Activated CD4-positive, alpha-beta memory T cell treated with anti-CD3 and anti-CD28 coated beads for 36 hours (primary cell): ENCODE measurements around the gene UBE2E1. TPM values are rescaled to one million over a fixed set of nuclear protein-coding genes. Genes with fewer than 3 reads are reported as not detected.

Source experiments
- CTCF ChIA-PET: fragments of 350-600 bp; sonication (Branson Sonifier 250); formaldehyde crosslinking; loops from one replicate; lab custom pipeline; 2021; ENCODE audit warnings: antibody characterized with exemption, inconsistent platforms; lab: Charles Lee
- POLR2A ChIA-PET: fragments of 350-600 bp; sonication (Branson Sonifier 250); formaldehyde crosslinking; loops from one replicate; lab custom pipeline; 2021; ENCODE audit warnings: antibody characterized with exemption; lab: Charles Lee
- DNase-seq: peaks from one replicate; pipeline ENCODE4 v3.0.0-alpha.2; 2020
- H3K27ac Mint-ChIP-seq: one replicate; pipeline ENCODE4 v1.8.0; 2021; ENCODE audit warnings: mixed read lengths
- H3K27me3 Mint-ChIP-seq: one replicate; pipeline ENCODE4 v1.8.0; 2021; ENCODE audit warnings: mixed read lengths
- H3K36me3 Mint-ChIP-seq: one replicate; pipeline ENCODE4 v1.8.0; 2021; ENCODE audit warnings: mixed read lengths
- H3K4me1 Mint-ChIP-seq: one replicate; pipeline ENCODE4 v1.8.0; 2021; ENCODE audit warnings: low read depth, mixed read lengths
- H3K4me3 Mint-ChIP-seq: one replicate; pipeline ENCODE4 v1.8.0; 2021; ENCODE audit warnings: mild to moderate bottlenecking, mixed read lengths
- H3K9me3 Mint-ChIP-seq: one replicate; pipeline ENCODE4 v1.8.0; 2021; ENCODE audit warnings: mixed read lengths
- intact Hi-C: fragments of 100-400 bp; cut with micrococcal nuclease; formaldehyde crosslinking; loops from one replicate; pipeline ENCODE4 v1.15.1; 2023
- total RNA-seq, 2 experiments: library from RNA; stranded (reverse); gene quantifications; one replicate each; pipeline ENCODE4 v1.2.3, GENCODE V29; 2021

Gene UBE2E1
- total RNA-seq, 2 experiments from 2014 or later, result 82.8 to 84.8 TPM

DNA sequence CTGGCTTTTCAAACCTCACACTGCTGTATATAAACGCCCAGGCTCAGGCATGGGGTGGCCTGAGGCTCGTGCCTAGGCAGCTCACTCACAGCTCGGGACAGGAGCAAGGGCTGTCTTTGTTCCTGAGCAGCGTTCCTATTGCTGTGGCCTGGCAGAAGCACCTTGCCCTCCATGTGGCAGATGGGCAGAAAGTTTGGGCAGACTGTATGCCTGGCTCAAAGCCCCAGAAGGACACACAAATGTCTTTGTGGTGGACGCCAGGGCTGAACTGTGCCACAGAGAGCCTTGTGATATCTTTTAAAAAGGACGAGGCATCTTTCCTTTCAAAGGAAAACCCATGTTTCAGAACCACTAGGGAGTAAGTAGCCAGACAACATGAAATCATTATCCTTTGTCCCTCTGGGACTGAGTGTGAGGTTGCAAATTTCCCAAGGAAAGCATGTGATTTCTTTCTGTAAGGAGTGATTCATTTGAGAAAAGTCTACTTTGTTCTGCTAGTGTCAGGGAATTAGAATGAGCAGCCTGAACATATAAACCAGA, 29.3 kb upstream of the UBE2E1 start:
- POLR2A ChIA-PET, result no interaction called here
- intact Hi-C loops, result no loop called here
- Mint-ChIP-seq H3K9me3 (no peaks in the 10 kb centered on the region), H3K27ac (no peak overlapping the region), H3K36me3 (no peaks in the 10 kb centered on the region), H3K4me1 (no peaks in the 10 kb centered on the region), H3K27me3 (peaks cover 9% of the 10 kb centered on the region), H3K4me3 (no peak overlapping the region)
- no peak for DNase-seq
- CTCF ChIA-PET, result no interaction called here

- H3K4me3 Mint-ChIP-seq, result no peak overlapping the region
- DNase-seq, result no peak
- no peak overlapping the region for H3K27ac Mint-ChIP-seq
- intact Hi-C loops, result no loop called here
- ChIA-PET CTCF (no interaction called here), POLR2A (no interaction called here)
- H3K9me3 Mint-ChIP-seq, result no peaks in the 10 kb centered on the region
- H3K36me3 Mint-ChIP-seq, result no peaks in the 10 kb centered on the region
- H3K4me1 Mint-ChIP-seq, result no peaks in the 10 kb centered on the region
- peaks cover 13% of the 10 kb centered on the region for H3K27me3 Mint-ChIP-seq
Observed at GRCh38 chr3:23778446-23778845, 27.3 kb upstream of the UBE2E1 start.

DNA sequence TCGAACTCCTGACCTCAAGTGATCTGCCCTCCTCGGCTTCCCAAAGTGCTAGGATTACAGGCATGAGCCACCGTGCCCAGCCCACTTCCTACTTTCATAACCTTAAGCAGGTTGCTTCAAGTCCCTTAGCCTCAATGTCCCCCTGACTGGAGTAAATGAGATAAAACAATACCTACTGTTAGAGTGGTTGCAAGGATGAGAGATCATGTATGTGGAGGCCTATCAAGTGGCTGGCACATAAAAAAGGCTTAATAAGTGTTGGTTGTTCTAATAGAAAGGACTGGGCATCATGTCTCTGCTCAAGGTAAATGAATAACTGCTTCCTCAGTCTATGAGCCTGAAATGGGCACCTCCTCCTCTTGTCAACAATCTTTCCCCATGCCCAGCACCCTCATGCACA, 25.9 kb upstream of the UBE2E1 start:
- Mint-ChIP-seq H3K4me3 (no peak overlapping the region), H3K4me1 (no peaks in the 10 kb centered on the region), H3K27me3 (peaks cover 13% of the 10 kb centered on the region), H3K27ac (no peak overlapping the region), H3K9me3 (no peaks in the 10 kb centered on the region), H3K36me3 (no peaks in the 10 kb centered on the region)
- intact Hi-C loops, result no loop called here
- CTCF ChIA-PET, result no interaction called here
- POLR2A ChIA-PET, result no interaction called here
- no peak for DNase-seq

DNA sequence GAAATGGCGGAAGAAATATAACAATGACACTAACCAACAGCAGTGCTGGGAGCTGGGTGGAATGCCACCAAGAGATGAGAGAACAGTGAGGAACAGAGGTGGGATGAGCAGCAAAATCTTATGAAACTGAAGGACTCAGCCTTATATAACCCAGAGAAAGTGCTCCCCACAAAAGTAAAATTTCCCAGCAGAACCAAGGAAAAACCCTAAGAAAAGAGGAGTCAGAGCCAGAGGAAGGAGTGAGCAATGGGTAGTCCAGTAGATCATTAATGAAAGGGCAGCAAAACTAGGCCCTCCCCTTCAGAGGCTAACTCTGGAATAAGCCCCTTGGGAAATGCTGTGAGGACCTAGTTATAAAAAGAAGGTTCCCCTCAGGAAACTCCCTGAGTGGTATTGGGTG, 24.7 kb upstream of the UBE2E1 start:
- ChIA-PET CTCF (no interaction called here), POLR2A (no interaction called here)
- Mint-ChIP-seq H3K27ac (no peak overlapping the region), H3K4me3 (no peak overlapping the region), H3K36me3 (no peaks in the 10 kb centered on the region), H3K4me1 (no peaks in the 10 kb centered on the region), H3K27me3 (peaks cover 13% of the 10 kb centered on the region), H3K9me3 (no peaks in the 10 kb centered on the region)
- no peak for DNase-seq
- intact Hi-C loops, result no loop called here

DNA sequence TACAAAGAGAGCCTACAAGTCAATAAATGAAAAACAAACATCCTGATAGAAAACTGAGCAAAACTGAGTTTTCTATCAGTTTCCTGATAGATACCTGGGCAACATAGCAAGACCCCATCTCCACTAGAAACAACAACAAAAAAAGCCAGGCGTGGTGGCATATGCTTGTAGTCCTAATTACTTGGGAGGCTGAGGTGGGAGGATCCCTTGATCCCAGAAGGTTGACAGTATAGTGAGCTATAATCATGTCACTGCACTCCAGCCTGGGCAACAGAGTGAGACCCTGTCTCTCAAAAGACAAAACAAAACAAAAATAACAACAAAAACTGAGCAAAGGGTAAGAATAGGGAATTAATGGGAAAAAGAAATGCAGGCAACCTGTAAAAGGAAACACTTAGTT, 23.9 kb upstream of the UBE2E1 start:
- ChIA-PET CTCF (no interaction called here), POLR2A (no interaction called here)
- Mint-ChIP-seq H3K4me3 (no peak overlapping the region), H3K4me1 (no peaks in the 10 kb centered on the region), H3K27me3 (peaks cover 13% of the 10 kb centered on the region), H3K9me3 (no peaks in the 10 kb centered on the region), H3K36me3 (no peaks in the 10 kb centered on the region), H3K27ac (no peak overlapping the region)
- no peak for DNase-seq
- intact Hi-C loops, result no loop called here

DNA sequence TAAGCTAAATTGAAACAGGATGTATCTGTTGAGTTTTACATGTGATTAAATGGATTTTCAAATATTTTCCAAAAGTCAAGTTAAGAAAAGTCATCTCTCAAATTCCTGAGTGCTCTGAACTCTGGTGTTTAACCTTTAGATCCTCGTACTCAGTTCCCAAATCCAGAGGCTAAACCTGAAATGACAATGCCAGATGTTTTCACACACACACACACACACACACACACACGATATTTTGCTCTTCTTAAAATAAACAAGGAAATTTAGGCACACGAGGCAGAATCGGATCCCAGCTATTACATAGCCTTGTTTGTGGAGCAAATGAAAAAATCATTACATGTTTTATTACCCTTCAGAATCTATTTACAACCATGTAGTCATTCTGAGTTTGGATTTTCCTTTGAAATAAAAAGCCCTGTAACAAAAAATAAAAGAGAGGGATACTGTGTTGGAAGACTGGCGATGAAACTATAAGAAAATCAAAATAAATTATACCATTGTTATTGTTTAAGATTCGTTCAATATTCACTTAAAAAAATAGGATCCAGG, 20.6 kb upstream of the UBE2E1 start:
- Mint-ChIP-seq H3K4me3 (no peak overlapping the region), H3K4me1 (no peaks in the 10 kb centered on the region), H3K27ac (no peak overlapping the region), H3K9me3 (no peaks in the 10 kb centered on the region), H3K27me3 (peaks cover 13% of the 10 kb centered on the region), H3K36me3 (no peaks in the 10 kb centered on the region)
- CTCF ChIA-PET, result no interaction called here
- no peak for DNase-seq
- POLR2A ChIA-PET, result no interaction called here
- intact Hi-C loops, result no loop called here

GRCh38 chr3:23785882-23786281, 19.9 kb upstream of the UBE2E1 start:
- POLR2A ChIA-PET, result no interaction called here
- H3K4me1 Mint-ChIP-seq, result no peaks in the 10 kb centered on the region
- H3K27ac Mint-ChIP-seq, result no peak overlapping the region
- CTCF ChIA-PET, result no interaction called here
- no peaks in the 10 kb centered on the region for H3K9me3 Mint-ChIP-seq
- intact Hi-C loops, result no loop called here
- H3K4me3 Mint-ChIP-seq, result no peak overlapping the region
- H3K36me3 Mint-ChIP-seq, result no peaks in the 10 kb centered on the region
- peaks cover 12% of the 10 kb centered on the region for H3K27me3 Mint-ChIP-seq
- DNase-seq, result no peak

DNA sequence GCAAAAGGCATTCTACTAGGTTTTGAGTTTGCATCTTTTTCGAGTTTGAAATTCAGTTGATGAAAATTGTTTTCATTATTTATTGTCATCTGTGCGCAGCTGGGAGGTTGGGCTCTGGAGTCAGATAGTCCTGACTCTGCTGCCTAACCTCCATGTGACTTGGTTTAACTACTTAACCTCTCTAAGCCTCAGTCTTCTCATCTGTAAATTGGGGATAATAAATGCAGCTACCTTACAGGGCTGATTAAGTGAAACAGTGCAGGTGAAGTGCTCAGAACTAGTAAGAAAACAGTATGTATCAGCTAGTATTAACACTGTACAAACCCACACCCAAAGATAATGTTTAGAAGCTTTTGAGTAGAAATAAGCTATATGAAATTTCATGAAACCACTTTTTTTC, 14.1 kb upstream of the UBE2E1 start:
- intact Hi-C loops, result no loop called here
- POLR2A ChIA-PET, result no interaction called here
- no peak overlapping the region for H3K27ac Mint-ChIP-seq
- H3K4me3 Mint-ChIP-seq, result no peak overlapping the region
- no peak for DNase-seq
- no peaks in the 10 kb centered on the region for H3K9me3 Mint-ChIP-seq
- no peaks in the 10 kb centered on the region for H3K4me1 Mint-ChIP-seq
- no peaks in the 10 kb centered on the region for H3K36me3 Mint-ChIP-seq
- peaks cover 17% of the 10 kb centered on the region for H3K27me3 Mint-ChIP-seq
- CTCF ChIA-PET, result no interaction called here

DNA sequence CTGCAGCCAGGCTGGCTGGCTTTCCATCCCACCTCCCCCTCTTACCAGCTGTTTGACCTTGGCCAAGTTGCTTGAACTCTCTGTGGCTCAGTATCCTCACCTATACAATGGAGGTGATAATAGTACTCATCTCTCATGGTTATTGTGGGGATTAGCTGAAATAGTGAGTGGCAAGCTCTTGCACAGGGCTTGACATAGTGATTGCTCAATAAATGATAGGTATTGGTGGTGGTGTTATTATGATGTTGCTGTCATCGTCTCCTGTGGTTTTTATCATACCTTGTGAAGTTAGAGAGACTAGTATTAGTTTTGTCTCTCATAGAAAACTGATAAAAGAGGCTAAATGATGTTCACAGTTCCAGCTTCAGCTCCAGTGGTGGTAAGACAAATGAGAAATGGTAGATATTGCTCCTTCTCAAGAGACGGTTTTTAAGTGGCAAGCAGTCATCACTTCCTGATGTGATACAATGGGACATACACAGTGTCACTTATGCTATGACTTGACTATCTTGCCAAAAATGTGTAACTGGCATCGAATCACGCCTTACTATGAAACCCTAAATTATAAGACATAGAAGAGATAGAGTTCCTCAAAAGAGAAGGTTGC, 12.1 kb upstream of the UBE2E1 start:
- intact Hi-C loops, result loop anchor here (1.0 kb wide), 1 partner anchor 66 kb away; no protein-coding TSS in a partner anchor
- no peak overlapping the region for H3K4me3 Mint-ChIP-seq
- no peak overlapping the region for H3K27ac Mint-ChIP-seq
- peaks cover 15% of the 10 kb centered on the region for H3K4me1 Mint-ChIP-seq
- POLR2A ChIA-PET, result interaction anchor here (0.6 kb wide), 1 partner anchor 62 kb away, joined by 3 read pairs; no protein-coding TSS in a partner anchor
- peaks cover 14% of the 10 kb centered on the region for H3K27me3 Mint-ChIP-seq
- no peak for DNase-seq
- H3K9me3 Mint-ChIP-seq, result no peaks in the 10 kb centered on the region
- H3K36me3 Mint-ChIP-seq, result no peaks in the 10 kb centered on the region
- CTCF ChIA-PET, result no interaction called here

- intact Hi-C loops, result no loop called here
- ChIA-PET CTCF (no interaction called here), POLR2A (interaction anchor here (0.7 kb wide), 1 partner anchor 29 kb away, joined by 4 read pairs; no protein-coding TSS in a partner anchor)
- no peaks in the 10 kb centered on the region for H3K9me3 Mint-ChIP-seq
- peaks cover 16% of the 10 kb centered on the region for H3K27me3 Mint-ChIP-seq
- H3K4me3 Mint-ChIP-seq, result no peak overlapping the region
- peaks cover 15% of the 10 kb centered on the region for H3K4me1 Mint-ChIP-seq
- no peaks in the 10 kb centered on the region for H3K36me3 Mint-ChIP-seq
- H3K27ac Mint-ChIP-seq, result no peak overlapping the region
- no peak for DNase-seq
Observed at GRCh38 chr3:23795096-23795495, 10.7 kb upstream of the UBE2E1 start.

- H3K4me1 Mint-ChIP-seq, result peaks cover 15% of the 10 kb centered on the region
- intact Hi-C loops, result loop anchor here (2.0 kb wide), 1 partner anchor 36 kb away; no protein-coding TSS in a partner anchor
- POLR2A ChIA-PET, result interaction anchor here (0.7 kb wide), 2 partner anchors 9 to 12 kb away, joined by 3 read pairs; no protein-coding TSS in a partner anchor
- H3K27me3 Mint-ChIP-seq, result peaks cover 11% of the 10 kb centered on the region
- H3K9me3 Mint-ChIP-seq, result no peaks in the 10 kb centered on the region
- no peak for DNase-seq
- H3K4me3 Mint-ChIP-seq, result no peak overlapping the region
- no peaks in the 10 kb centered on the region for H3K36me3 Mint-ChIP-seq
- CTCF ChIA-PET, result no interaction called here
- no peak overlapping the region for H3K27ac Mint-ChIP-seq
Observed at GRCh38 chr3:23796518-23796917, 9.2 kb upstream of the UBE2E1 start.

GRCh38 chr3:23797491-23797890, 8.3 kb upstream of the UBE2E1 start:
- Mint-ChIP-seq H3K9me3 (no peaks in the 10 kb centered on the region), H3K27me3 (peaks cover 9% of the 10 kb centered on the region), H3K36me3 (no peaks in the 10 kb centered on the region), H3K27ac (peak overlapping the region; percentile 6), H3K4me1 (peaks cover 15% of the 10 kb centered on the region), H3K4me3 (no peak overlapping the region)
- POLR2A ChIA-PET, result no interaction called here
- peak; percentile 22 for DNase-seq
- CTCF ChIA-PET, result no interaction called here
- intact Hi-C loops, result loop anchor here (1.0 to 2.0 kb wide), 3 partner anchors 12 to 70 kb away; no protein-coding TSS in a partner anchor

GRCh38 chr3:23798456-23798855, 7.3 kb upstream of the UBE2E1 start:
- H3K27ac Mint-ChIP-seq, result no peak overlapping the region
- intact Hi-C loops, result no loop called here
- POLR2A ChIA-PET, result no interaction called here

More at GRCh38 chr3:23798456-23798855, 7.3 kb upstream of the UBE2E1 start:
- peaks cover 8% of the 10 kb centered on the region for H3K27me3 Mint-ChIP-seq
- no peaks in the 10 kb centered on the region for H3K9me3 Mint-ChIP-seq
- H3K4me3 Mint-ChIP-seq, result no peak overlapping the region
- H3K4me1 Mint-ChIP-seq, result peaks cover 15% of the 10 kb centered on the region
- no peaks in the 10 kb centered on the region for H3K36me3 Mint-ChIP-seq
- CTCF ChIA-PET, result no interaction called here
- no peak for DNase-seq
